ENCODE measurements around the gene AWAT2.

AWAT2 gene

GRCh38 chrX:70030301-70030767 is 19.4 kb downstream of the AWAT2 start:
- TF ChIP-seq ZC3H10 (CRISPR knock-in tag; IDR thresholded peaks at IDR 0.05) (no peak), ISL1 (CRISPR knock-in tag; IDR thresholded peaks at IDR 0.05) (no peak), PPARA (CRISPR knock-in tag; IDR thresholded peaks at IDR 0.05; ENCODE audit: borderline replicate concordance) (no peak), ZNF565 (CRISPR knock-in tag; conservative IDR thresholded peaks at IDR 0.05; ENCODE audit: low read depth) (no peak), BACH2 (CRISPR knock-in tag; IDR thresholded peaks at IDR 0.05; ENCODE audit: borderline replicate concordance) (no peak), CSDC2 (CRISPR knock-in tag; IDR thresholded peaks at IDR 0.05) (no peak), RARB (CRISPR knock-in tag; IDR thresholded peaks at IDR 0.05) (no peak), PATZ1 (CRISPR knock-in tag; IDR thresholded peaks at IDR 0.05; ENCODE audit: borderline replicate concordance) (no peak), TCF4 (CRISPR knock-in tag; IDR thresholded peaks at IDR 0.05; ENCODE audit: borderline replicate concordance) (no peak), POU6F1 (CRISPR knock-in tag; IDR thresholded peaks at IDR 0.05; ENCODE audit: borderline replicate concordance, low read depth) (no peak), CREB5 (CRISPR knock-in tag; IDR thresholded peaks at IDR 0.05; ENCODE audit: low read depth) (no peak), ESRRG (CRISPR knock-in tag; IDR thresholded peaks at IDR 0.05) (no peak)
- ATAC-seq: peak; percentile 82

GRCh38 chrX:70029863-70030262 is 19.9 kb downstream of the AWAT2 start:
- TF ChIP-seq ZNF70 (CRISPR knock-in tag; IDR thresholded peaks at IDR 0.05): no peak
- TF ChIP-seq CREB5 (CRISPR knock-in tag; IDR thresholded peaks at IDR 0.05; ENCODE audit: low read depth): no peak
- TF ChIP-seq ARNTL (CRISPR knock-in tag; IDR thresholded peaks at IDR 0.05; ENCODE audit: borderline replicate concordance, low read depth): no peak
- no peak for TF ChIP-seq ESRRG (CRISPR knock-in tag; IDR thresholded peaks at IDR 0.05)
- TF ChIP-seq PPARA (CRISPR knock-in tag; IDR thresholded peaks at IDR 0.05; ENCODE audit: borderline replicate concordance): no peak
- TF ChIP-seq TSHZ2 (CRISPR knock-in tag; IDR thresholded peaks at IDR 0.05): no peak
- no peak for ATAC-seq

- TF ChIP-seq ESRRG (CRISPR knock-in tag; IDR thresholded peaks at IDR 0.05): no peak
- TF ChIP-seq ZNF70 (CRISPR knock-in tag; IDR thresholded peaks at IDR 0.05): no peak
- TF ChIP-seq TOX (CRISPR knock-in tag; IDR thresholded peaks at IDR 0.05; ENCODE audit: borderline replicate concordance): no peak
- TF ChIP-seq RARB (CRISPR knock-in tag; IDR thresholded peaks at IDR 0.05): no peak
- no peak for TF ChIP-seq SNAI2 (CRISPR knock-in tag; IDR thresholded peaks at IDR 0.05)
- TF ChIP-seq TSHZ2 (CRISPR knock-in tag; IDR thresholded peaks at IDR 0.05): no peak
- TF ChIP-seq PPARA (CRISPR knock-in tag; IDR thresholded peaks at IDR 0.05; ENCODE audit: borderline replicate concordance): no peak
- no peak for TF ChIP-seq PATZ1 (CRISPR knock-in tag; IDR thresholded peaks at IDR 0.05; ENCODE audit: borderline replicate concordance)
- no peak for TF ChIP-seq OSR1 (CRISPR knock-in tag; IDR thresholded peaks at IDR 0.05)
- no peak for TF ChIP-seq ZC3H10 (CRISPR knock-in tag; IDR thresholded peaks at IDR 0.05)
- no peak for TF ChIP-seq ZNF565 (CRISPR knock-in tag; conservative IDR thresholded peaks at IDR 0.05; ENCODE audit: low read depth)
- no peak for TF ChIP-seq CSRNP3 (CRISPR knock-in tag; IDR thresholded peaks at IDR 0.05)
- TF ChIP-seq ISL1 (CRISPR knock-in tag; IDR thresholded peaks at IDR 0.05): no peak
- TF ChIP-seq CREB5 (CRISPR knock-in tag; IDR thresholded peaks at IDR 0.05; ENCODE audit: low read depth): no peak
- no peak for ATAC-seq
Observed at GRCh38 chrX:70026851-70027200, 22.9 kb downstream of the AWAT2 start.
